Measurements from ENCODE around the gene UCMA.

DNA sequence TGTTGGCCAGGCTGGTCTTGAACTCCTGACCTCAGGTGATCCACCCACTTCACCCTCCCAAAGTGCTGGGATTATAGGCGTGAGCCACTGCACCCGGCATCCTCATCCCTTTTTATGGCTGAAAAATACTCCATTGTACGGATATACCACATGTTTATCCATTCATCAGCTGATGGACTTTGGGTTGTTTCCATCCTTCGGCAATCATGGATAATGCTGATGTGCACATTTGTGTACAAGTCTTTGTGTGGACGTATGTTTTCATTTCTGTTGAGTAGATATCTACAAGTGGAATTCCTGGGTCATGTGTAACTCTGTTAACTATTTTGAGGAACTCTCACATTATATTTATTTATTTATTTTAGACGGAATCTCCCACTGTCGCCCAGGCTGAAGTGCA lies 5.7 kb upstream of the UCMA start:
- TF ChIP-seq, protein P1, sequence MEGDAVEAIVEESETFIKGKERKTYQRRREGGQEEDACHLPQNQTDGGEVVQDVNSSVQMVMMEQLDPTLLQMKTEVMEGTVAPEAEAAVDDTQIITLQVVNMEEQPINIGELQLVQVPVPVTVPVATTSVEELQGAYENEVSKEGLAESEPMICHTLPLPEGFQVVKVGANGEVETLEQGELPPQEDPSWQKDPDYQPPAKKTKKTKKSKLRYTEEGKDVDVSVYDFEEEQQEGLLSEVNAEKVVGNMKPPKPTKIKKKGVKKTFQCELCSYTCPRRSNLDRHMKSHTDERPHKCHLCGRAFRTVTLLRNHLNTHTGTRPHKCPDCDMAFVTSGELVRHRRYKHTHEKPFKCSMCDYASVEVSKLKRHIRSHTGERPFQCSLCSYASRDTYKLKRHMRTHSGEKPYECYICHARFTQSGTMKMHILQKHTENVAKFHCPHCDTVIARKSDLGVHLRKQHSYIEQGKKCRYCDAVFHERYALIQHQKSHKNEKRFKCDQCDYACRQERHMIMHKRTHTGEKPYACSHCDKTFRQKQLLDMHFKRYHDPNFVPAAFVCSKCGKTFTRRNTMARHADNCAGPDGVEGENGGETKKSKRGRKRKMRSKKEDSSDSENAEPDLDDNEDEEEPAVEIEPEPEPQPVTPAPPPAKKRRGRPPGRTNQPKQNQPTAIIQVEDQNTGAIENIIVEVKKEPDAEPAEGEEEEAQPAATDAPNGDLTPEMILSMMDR (IDR thresholded peaks at IDR 0.05; ENCODE audit: low read depth, low read length): no peak
- no peak for TF ChIP-seq EZH2phosphoT487 (IDR thresholded peaks at IDR 0.05; ENCODE audit: low read depth)
